NCI-H82 (cell line): ENCODE data around the gene CDR2.

Experiments
- DNase-seq: peaks from one replicate; lab custom pipeline; 2025; lab: John Stamatoyannopoulos, UW

CDR2 gene

DNA sequence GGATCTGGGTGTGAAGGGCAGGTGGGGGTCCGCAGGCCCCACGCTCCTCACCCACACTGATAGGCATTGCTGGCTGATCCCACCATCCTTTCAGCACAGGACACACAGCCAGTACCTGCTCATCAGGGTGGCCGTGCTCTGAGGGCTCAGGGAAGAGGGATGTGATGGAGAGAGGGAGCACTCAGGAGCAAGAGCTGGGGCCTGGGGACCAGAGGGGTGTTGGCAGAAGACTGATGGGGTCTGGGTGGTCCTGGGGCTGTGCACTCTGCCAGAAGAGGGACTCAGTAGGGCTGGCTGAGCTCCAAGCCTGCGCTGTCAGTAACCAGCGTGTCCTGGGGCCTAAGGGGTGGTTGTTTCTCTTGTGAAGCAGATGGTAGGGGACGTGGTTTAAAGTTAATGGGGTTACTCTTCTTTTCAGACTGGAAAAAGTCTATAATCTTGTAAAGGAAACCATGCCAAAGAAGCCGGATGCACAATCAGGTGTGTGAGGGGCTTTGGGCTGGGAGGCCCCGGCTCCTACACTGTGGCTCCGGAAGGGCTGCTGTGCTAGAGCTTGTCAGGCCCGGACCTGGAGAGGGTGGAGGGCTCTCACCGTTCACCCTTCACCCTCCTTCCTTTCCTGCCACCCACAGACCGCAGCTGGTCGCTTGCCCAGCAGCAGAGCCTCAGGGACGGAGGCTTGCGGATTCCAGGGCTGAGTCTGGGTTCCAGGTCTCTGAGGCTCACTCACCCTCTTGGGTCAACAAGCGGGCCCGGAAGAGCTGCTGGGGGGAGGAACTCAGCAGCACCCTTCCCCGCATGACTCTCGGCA lies 49.4 kb downstream of the CDR2 start:
- DNase-seq, result peak; percentile 95

DNA sequence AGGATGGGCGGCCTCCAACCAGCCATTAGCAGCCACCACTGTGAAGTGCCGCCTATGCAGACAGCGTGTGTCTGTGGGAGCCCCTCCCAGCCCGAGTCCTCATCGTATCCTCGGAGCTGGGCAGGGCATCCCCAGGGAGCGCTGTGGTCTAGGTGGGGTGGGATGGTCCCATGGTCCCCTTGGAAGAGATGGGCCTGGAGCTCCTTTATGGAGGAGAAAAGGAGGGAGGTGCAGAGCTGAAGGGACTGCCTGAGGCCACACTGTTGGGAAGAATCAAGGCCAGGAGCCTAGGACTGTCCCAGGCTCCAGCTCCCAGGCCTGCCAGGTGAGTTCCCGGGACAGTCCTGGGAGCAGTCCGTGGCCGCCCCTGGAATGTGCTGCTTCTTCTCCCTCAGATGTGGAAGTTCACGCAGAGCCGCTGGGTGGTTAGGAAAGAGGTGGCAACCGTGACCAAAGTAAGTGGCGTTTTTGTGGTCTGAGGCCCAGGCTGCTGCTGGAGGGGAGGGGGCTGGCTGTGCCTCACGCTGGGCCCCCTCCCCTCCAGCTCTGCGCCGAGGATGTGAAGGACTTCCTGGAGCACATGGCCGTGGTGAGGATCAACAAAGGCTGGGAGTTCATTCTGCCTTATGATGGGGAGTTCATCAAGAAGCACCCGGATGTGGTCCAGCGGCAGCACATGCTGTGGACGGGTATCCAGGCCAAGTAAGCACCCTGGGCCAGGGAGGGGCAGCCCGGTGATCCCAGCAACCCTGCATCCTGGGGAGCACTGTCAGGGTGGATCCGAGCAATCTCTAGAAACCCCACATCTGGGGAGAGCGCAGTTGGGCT lies 50.2 kb downstream of the CDR2 start:
- DNase-seq, result peak; percentile 36

DNA sequence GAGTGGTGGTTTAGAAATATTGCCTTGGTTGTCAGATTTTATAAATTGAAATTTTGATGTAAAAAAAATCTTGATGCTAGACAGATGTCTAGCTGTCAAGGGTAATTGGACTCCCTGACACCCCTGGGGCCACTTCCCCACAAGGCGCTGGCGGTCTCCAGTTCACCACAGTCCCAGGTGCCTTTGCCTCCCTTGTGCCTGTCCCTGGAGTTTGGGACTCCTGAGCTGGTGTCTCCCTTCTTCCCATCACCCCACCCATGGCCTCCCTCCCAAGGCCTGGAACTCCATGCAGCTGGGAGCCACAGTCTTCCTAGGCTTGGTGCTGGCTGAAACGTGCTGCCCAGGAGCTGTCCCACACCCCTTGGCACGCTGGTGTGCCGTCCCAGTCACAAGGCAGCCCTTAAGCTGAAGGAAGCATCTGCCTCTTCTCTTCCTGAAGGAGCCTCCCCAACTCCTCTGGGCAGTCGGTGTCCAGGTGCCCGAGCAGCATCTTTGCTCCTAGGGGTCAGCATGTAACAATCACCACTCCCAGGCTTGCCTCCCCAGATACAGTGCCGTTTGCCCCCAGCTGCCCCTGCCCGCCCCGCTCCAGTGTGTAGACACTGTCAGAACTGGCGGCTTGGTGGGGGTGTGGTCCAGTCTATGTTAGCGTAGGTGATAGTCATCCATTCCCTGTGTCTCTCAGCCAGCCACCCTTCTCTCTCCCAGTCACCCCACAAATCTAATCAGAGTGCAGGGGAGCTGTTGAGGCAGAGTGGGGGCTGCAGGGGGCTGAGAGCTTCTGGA lies 51.1 kb downstream of the CDR2 start:
- no peak for DNase-seq

DNA sequence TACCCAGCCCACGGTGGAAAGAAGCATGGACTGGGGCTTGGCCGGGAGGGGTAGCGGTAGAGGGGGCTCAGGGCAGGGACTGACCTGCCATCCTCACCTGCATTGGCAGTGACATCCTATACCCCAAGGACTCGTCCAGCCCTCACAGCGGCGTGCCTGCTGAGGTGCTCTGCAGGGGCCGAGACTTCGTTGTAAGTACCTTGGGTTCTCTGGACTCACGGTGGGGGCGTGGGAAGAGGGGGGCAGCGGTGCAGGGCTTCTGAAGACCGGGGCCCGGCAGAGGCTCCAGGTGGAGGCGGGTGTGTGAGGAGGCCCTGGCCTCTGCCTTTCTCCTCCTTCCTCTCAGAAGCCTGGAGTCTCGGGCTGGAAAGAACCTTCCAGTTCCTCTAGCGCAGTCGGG lies 51.7 kb downstream of the CDR2 start:
- no peak for DNase-seq

DNA sequence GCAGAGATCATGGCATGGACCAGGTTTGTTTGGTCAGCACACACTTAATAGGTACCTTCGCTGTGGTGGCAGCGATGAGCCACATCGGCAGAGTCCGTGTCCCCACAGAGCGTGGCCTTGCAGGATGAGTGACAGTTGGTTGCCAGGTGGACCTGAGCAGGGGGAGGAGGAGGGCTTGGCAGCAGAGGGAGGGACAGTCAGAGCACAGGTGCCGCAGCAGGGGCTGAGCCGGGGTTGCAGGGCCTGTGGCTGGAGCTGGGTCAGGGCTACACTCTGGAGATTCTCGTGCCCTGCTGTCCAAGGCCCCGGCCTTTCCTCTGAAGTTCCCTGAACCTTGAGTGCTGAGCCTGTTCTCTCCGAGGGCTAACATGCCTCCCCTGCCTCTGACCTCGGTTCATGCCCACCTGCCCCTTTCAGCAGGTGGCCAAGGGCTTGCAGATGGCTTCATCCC lies 52.4 kb downstream of the CDR2 start:
- no peak for DNase-seq

DNA sequence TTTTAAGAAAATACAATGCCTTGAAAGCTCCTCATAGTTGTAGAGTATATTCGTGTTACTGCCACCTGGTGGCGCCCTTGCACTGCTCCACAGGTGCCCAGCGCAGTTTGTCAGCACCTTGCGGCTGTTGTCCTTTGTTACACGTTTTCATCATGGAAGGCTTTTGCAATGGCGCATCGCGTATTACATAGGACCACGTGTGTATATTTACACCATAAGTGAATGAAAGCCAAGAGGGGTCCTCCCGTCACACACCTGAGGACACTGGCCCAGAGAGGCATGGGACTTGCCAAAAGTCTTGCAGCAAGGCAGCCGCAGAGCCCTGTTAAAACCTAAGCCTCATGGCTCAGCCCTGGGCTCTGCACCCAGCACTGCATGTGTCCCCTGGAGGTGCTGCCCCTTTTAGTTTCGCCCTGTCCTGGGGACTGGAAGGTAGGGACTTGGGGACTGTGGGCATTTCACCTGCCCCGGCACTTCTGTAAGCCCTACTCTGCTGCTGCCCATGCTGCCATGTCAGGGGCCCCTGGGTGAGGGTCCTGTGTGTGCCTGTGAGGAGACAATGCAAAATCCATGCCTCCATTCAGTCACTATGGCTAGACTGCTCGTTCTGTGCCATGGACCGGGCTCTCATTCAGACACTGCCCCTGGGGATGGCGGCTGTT lies 52.9 kb downstream of the CDR2 start:
- peak; percentile 89 for DNase-seq

DNA sequence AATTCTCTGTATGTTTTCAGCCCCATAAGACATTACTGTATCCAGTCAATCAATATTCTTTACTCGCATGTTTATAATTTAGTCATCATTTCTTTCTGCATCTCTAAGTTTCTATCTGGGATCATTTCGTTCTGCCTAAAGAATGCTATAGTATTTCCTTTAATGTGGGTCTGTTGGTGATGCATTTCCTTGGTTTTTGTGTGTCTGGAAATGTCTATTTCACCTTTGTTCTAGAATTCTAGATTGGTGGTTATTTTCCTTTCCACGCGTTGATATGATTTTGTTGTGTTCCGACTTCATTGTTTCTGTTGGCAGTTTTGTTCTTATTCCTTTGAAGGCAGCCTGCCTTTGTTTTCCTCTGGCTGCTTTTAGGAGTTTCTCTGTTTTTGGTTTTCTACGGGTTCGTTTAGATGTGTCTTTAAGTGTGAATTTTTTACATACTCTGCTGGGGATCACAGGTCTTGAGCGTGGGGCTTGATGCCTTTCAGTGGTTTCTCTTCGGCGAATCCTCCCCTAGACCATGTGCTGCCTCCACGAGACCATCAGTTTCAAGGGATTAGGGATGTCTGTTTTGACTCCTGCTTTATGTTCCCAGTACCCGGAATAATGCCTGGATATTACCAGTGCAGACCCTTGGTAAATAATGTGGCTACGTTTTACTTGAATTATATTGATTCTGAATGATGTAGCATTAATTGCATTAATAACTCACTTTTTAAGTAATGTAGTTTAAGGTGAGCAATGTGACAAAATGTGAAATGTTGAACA lies 53.7 kb downstream of the CDR2 start:
- DNase-seq, result peak; percentile 87

DNA sequence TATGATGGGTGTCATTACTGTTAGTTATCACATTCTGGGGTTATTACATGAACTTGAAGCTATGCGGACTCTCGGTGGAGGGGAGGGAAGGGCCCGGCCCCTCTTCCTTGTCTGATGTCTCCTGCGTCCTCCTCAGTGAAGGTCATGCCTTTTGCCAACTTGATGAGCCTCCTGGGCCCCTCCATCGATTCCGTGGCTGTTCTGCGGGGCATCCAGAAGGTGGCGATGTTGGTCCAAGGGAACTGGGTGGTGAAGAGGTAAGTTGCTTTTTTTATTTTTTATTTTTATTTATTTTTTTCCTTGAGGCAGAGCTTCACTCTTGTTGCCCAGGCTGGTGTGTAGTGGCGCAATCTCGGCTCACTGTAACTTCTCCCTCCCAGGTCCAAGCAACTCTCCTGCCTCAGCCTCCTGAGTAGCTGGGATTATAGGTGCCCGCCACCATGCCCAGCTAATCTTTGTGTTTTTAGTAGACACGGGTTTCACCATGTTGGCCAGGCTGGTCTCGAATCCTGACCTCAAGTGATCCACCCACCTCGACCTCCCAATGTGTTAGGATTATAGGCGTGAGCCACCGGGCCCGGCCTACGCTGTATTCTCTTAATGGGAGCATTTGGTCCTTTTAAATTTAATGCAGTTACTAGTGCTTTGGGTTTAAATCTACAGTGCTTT lies 55.6 kb downstream of the CDR2 start:
- peak; percentile 53 for DNase-seq

DNA sequence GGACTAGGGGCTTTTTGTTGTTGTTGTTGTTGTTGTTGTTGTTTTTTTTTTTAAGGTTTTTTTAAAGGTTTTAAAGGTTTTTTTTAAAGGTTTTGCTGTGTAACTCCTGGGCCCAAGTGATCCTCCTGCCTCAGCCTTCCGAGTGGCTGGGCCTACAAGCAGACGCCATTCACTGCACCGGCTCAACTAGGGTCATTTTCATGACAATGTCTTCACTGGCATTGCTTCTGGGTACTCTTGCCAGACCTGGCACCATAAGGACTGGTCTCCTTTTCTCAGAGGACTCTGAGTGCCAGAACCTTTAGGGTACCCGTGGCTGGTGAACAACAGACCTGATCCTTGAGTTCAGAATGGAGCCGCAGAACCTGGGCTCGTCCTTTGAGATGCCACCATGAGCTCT lies 56.8 kb downstream of the CDR2 start:
- no peak for DNase-seq

DNA sequence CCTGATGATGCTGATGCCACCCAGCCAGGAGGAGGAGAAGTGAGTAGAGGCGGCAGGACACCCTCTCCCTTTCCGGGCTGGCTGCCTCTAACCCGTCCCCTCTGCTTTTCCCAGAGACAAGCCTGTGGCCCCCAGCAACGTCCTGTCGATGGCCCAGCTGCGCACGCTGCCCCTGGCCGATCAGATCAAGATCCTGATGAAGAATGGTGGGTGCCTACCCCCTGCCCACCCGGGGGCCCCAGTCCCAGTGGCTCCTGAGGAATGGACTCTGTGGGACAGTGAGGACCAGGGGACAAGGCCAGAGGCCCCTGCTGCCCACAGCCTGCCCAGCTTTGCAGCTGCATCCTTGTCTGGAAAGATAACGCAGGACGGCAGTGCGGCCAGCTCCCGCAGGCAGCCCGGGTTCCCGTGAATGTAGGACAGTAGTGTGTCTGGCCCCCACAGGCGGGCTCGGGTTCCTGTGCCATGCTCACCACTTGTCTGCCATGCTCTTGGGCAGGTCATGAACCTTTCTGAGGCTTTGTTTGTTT lies 57.4 kb downstream of the CDR2 start:
- no peak for DNase-seq

DNA sequence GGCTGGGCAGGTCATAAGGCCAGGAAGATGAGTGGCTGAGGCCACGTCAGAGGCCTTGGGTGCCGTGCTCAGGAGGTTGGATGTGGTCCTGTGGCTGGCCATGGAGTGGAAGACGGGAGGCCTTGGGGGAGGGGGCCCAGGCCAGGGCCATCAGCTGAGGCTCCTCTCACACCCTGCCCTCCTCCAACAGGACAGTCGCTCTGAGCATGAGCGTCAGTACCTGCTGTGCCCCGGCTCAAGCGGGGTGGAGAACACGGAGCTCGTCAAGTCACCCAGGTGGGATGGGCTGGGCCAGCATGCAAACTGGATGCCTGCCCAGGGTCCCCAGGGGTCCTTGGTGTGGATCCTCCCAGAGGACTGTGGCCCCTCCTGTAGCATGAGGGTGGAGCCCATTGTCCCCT lies 58.0 kb downstream of the CDR2 start:
- DNase-seq, result no peak

DNA sequence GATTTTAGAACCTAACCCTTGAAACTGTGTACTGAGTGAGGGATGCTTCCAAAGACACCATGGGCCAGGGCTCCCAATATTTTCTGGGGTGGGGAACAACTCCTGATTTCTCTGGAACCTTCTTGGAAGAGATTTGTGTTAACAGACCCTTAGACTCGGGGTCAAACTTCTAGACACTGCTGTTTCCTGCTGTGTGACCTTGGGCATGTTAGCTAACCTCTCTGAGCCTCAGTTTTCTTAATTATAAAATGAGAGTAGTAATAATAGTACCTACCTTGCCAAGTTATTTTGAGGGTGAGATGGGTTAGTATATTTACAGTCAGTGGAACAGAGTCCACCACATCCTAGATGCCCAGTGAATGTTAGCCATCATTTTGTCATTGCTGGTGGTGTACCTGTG lies 58.4 kb downstream of the CDR2 start:
- no peak for DNase-seq

DNA sequence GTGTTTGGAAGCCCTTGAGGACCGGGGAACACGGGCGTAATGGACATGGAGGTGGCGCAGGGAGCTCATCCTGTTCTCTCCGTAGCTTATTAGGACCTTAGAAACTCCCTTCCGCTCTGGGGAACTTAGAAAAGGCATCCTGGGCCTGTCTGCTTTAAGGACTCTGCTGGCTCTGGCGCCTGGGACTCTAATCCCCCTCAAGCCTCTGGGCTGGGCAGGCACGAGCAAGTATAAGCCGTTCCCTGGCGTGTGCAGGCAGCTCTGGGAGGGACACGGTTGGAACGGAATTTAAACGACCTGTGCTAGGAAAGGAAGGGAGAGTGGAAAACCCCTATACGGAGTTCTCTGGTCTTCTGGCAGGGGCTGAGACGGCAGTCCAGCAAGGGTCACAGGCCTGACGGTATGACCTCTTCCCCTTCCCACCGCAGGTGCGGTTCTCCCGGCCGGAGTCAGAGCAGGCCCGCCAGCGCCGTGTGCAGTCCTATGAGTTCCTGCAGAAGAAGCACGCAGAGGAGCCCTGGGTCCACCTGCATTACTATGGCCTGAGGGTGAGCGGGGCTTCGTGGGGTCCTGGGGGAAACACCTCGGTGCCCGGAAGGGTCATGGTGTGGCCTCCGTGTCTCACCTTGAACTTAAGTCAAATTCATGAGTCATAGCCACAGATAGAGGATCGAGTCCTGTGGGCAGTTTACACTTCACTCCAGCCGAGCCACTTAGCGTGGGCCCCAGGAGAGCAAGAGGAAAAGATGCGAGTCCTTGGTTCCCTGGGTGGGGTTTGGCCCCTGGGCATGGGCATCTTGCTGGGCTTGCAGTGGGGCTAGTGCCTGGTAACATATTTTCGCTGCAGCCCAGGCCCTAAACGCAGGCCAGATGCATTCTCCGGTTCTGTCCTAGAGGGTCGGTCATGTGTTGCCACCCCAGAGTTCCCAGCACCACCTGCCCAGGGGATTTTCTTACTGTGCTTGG lies 59.5 kb downstream of the CDR2 start:
- peak; percentile 66 for DNase-seq

DNA sequence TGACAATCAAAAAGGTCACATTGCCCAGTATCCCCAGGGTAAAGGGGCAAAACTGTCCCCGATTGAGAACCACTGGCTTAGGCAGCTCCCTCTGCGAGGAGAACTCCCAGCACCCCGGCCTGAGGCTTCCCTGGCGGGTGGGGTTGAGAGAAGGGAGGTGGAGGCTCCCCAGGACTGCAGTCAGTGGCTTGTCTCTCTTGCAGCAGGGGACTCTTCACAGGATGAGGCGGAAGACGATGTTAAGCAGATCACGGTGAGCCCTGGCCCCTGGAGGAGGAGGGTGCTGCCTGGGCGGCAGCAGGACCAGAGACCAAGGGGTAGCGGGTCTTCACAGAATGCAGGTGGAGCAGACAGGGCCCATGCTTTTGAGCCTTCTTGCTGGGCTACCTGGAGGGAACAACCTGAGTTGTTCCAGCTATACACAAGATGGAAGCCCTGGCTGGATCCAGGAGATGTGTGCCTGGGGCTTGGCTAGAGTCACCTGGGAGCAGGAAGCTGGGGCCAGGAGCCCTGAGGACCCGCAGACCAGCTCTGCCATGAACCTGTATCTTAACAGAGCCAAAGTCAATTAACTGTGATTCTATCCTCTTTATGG lies 60.4 kb downstream of the CDR2 start:
- no peak for DNase-seq

DNA sequence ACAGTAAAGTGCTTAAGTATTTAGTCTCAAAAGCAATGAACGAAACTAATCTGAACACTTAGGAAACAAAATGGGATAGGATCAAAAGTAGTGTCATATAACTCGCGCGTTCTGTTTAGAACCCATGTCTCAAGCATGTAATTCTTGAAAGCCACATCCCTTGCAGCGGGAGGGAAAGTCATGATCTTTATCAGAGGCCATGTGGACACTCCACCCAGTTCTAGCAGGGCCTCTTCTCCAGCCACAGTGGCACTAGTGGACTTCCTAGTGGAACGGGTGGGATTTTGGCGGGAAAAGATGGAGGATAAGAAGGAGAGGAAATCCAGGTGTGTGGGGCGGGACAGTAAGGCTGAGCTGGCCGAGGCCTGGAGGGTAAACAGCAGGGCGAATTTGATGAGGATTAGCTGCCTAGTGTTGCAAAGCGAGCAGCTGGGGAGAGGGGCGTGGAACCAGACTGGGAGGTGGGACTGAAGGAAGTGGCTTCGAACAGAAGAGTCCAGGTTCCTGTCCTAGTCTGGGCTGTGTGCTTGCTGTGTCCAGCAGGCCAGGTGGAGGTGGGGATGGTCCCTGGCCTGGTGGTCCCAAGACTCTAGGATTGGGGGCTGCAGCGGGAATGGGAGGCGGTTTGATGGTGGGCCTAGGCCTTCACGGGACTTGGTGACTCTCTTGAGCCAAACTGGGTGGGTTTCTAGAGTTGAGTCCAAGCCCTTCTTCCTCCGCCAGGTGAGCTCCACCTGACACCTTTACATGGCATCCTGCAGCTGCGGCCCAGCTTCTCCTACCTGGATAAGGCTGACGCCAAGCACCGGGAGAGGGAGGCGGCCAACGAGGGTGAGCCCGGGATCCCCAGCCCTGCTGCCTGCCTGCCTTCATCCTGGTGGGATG lies 61.3 kb downstream of the CDR2 start:
- DNase-seq, result peak; percentile 96

DNA sequence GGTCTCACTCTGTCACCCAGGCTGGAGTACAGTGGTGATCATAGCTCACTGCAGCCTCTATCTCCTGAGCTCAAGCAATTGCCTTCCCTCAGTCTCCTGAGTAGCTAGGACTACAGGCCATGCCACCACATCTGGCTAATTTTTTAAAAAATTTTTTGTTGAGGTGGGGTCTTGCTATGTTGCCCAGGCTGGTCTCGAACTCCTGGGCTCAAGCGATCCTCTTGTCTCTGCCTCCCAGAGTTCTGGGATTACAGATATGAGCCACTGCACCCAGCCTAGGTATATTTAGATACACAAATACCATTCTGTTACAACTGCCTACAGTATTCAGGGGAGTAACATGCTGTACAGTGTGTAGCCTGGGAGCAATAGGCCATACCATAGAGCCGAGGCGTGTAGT lies 62.9 kb downstream of the CDR2 start:
- DNase-seq, result no peak

DNA sequence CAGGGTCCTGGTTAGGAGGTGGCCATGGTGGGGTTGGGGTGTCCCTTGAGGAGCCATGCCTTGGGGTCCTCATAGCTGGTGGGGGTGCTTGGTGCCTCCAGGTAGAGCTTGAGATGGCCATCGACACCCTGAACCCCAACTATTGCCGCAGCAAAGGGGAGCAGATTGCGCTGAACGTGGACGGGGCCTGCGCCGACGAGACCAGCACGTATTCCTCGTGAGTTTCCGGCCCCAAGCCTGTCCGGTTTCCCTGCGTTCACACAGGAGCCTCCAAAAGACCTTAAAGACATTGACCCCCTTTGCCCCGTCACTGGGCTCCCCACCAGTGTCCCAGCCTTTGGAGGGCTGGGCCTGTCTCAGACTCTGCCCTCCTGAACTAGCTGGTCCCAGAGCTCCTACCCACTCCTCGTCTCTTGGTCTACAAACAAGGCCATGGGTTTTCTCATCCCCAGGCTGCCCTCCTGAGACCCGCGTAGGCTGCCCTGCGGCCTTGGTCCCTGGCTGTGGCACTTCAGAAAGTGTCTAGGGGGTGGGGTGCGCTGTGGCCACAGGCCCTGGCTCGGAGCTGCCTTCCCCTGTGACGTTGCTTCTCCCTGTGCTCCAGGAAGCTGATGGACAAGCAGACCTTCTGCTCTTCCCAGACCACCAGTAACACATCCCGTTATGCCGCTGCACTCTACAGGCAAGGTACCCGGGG lies 65.4 kb downstream of the CDR2 start:
- DNase-seq, result no peak
